GM11168 (cell line): ENCODE measurements around the gene TRIM2.
"Not testable (repeated sequence)": the region's sequence is repeated elsewhere in the genome, so short reads cannot be mapped to it uniquely, and the experiment has no call there.

Experiments used
- in situ Hi-C: fragments of 300-500 bp; cut with MboI; formaldehyde crosslinking; loops from one replicate; pipeline ENCODE4 v1.12.0; 2022; ENCODE audit warnings: low sequenced_read_pairs; ENCODE audit not compliant: unreplicated experiment

TRIM2 gene

DNA sequence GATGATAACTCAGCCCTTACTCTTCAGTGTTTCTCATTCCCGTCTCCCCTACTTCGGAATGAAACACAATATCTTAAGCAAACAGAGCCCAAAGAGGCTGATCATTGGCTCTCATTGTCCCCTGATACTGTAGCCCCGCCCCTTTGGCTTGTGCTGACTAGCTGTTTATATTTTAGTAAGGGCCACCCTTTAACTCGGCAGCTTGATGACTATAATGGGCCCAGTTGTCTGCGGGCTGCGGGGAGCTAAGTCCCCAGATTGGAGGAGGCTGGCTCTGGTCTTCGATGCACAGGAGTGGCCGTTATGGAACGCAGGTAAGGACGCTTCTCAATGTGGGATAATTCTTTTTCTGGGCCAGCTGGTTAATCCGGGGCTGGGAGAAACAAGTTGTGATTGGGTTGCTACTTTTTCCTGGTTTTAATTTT is at the start of gene TRIM2:
Gene TRIM2, plus strand, starts transcription at position 197 of the 425 bp plus-strand sequence. Its CDS starts 88 bp downstream, at position 285.
- in situ Hi-C loops = no loop called here

DNA sequence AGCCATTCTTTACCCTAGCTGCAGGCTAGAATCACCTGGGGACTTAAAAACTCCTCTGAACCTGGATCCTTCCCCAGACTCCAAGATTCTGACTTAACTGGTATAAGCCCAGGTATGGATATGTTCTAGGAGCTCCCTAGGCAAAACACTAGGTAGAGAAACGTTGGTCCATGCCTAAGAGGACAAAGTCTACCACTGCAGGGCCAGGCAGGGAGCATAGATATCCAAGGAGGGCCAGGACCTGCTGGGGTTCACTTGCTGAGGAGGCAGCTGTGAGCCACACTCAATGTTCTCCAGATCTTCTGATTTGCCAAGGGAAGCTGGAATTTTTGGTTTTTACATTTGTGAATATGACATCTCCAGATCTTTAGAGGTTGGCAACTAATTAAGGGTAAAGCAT is 48.6 kb upstream of the TRIM2 start:
- in situ Hi-C loops = no loop called here

DNA sequence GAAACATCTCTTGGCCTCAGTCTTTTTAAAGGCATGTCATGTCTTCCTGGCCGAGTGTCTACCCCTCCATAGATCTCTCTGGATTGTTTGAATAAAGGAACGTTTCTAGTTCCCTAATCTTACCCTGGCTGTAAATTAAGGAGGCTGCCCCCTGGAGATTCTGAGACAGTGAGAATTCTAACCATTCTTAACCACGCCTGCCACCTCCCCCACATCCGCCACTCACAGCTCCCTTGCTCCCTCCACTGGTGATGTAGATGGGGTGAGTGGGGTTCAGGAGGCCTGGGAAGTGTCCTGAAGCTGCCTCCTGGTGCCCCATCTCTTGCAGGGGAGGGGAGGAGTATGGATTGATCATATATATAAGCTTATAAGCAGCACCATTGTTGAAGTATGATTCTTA is 48.0 kb upstream of the TRIM2 start:
- in situ Hi-C loops = no loop called here

DNA sequence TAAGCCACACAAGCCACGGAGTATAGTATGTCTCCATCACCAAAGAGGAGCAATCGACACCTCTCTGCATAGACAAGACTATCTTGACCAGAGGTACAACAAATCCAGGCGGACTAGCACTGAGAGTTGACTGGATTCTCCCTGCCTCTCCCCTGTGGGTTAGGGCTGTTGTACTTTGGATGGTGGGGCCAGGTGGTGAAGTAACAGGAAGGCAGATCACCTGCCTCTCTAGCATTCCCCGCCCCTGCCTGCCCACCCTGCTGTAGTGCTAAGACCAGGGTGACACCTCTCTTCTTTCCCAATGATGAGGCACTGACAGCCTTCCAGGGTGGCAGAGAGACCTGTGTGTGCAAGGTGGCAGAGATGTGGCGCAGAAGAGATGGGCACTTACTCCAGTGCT is 47.5 kb upstream of the TRIM2 start:
- in situ Hi-C loops = no loop called here

DNA sequence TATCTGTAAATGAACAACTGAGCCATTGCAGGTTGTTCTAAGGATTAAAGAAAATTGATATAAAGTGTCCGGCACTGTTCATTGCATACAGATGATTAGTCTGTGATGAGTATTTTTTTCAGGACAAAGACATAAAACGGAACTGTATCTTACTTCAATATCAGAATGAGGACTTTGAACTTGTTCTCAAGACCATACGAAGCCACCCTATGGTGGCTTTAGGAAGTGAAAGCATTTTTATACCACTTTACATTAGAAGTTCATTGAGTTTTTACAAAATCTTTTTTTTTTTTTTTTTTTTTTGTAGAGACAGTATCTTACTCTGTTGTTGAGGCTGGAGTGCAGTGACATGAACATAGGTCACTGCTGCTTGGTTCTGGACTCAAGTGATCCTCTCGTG is 45.2 kb upstream of the TRIM2 start:
- in situ Hi-C loops = no loop called here

DNA sequence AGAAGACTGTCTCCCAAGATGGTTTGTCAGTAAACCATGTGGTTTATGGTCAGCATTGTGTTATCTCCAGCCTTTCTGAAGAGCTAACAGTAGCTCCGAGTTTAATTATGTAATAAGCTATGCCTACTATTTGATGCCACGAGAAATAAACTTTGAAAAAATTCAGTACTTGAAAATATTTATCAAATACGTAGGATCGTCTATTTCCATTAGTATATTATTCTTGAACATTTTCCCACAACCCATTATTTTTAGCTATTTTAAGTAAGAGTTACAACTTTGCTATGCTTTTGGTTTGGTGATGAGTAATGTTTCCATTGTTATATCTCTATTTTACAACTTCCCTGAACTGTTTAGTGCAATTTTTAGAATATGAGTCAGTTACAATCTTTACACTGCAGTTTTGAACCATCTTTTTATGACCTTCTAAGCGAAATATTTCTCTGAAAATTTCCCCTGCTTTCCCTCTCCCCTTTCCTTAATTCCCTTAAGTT is 44.5 kb upstream of the TRIM2 start:
- in situ Hi-C loops = no loop called here

DNA sequence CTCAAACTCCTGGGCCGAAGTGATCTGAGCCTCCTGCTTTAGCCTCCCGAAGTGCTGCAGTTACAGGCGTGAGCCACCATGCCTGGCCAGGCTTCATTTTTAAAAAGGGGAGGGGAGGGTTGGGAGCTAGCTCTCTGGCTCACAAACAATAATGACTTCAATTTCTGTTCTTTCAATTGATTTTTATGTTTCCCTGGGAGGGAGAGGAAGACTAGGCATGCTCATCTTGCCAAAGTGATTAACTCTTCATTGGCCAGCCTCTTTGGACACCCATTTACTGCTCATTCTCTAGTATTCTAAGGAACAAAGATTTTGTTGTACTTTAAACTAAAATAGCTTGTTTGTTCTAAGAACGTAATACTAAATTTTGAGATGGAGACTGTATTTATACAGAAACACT is 43.4 kb upstream of the TRIM2 start:
- in situ Hi-C loops = no loop called here

DNA sequence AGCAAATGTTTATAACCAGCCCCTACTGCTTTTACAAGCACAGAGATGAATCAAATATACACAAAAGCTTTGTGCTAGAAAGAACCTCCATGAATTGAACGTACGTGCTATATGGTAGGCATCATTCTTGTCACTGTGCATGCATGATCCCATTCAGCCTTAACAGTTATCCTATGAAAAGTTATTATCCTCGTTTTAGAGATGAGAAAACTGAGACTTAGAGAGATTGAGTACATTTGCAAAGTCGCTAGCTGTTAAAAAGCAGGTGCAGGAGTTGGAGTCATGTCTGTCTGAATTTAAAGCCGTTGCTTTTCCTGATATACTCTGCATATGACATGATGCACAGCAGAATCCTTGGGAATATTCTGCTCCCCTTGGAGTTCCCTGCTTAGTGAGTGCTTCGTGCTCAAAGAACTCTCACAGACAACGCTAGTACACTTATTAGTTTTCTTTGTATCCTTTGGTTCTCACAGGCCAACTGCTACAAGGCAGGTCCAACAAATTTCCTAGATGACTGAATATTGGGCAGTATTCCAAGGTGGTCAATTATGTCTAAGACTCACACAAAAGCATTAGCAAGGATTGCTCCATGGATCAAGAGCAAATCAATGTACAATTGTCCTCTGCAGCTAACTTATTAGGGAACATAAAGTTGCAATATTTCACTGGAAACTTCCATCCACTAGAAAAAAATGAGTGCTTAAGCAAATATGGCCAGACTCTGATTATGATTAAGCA is 42.8 kb upstream of the TRIM2 start:
- in situ Hi-C loops = no loop called here

DNA sequence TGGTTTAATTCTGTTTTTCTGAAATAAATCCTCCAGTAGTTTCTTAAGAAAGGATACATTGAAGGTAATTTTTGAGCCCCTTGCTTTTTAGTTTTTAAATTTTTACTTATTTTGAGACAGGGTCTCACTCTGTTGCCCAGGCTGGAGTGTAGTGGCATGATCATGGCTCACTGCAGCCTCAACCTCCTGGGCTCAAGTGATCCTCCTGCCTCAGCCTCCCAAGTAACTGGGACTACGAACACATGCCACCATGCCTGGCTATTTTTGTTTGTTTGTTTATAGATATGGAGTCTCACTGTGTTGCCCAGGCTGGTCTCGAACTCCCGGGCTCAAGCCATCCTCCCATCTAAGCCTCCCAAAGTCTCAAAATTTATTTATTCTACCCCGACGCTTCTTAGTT is 39.0 kb upstream of the TRIM2 start:
- in situ Hi-C loops = not testable (repeated sequence)

DNA sequence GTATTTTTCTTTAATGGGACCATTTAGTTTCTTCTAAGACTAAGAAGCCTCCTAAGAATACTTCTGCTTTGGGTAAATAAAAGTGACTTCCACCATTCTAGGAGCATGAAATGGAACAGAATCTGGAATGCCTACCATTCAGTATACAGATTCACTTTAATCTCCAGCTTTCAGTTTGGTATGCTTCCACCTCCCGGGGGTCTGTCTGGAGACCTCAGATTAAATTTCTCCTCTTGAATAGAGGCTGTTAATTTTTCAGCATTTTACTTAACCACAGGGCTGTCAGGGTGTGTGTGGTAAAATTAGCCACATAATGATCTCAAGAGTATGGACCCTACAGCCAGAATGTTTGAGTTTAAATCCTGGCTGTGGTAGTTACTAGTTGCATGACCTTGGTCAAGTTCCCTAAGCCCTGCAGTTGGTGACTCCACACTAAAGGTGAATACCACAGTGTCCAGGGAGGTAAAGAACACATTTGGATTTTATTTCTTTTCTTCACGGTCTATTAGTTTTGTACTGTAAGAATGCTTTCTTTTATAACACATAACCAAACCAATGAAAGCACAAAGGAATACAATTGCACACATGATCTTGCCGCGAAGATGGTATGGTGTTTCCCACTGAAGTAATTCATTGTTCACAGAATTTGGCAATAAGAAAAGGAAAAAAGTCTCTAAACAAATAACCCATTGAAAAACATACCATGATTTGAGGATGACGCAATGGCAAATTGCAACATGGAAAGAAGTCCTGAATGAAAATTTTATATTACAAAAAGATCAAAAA is 37.3 kb upstream of the TRIM2 start:
- in situ Hi-C loops = no loop called here

DNA sequence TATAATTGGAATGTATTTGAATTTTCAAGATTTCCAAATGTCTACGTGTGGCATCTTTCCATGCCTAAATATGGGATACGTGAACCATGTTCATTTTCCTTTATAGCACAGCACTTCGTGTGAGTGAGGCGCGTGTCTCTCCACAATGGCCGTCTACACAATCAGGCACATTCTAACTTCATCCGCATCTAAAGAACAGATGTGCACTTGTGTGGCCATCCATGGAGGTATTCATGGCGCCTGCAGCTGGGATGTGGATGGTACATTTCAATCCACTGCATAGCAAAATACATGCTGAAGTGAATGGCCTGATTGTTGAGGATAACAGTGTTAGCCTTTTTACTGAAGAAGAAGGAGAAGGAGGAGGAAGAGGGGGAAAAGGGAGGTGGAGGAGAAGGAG is 34.5 kb upstream of the TRIM2 start:
- in situ Hi-C loops = no loop called here

DNA sequence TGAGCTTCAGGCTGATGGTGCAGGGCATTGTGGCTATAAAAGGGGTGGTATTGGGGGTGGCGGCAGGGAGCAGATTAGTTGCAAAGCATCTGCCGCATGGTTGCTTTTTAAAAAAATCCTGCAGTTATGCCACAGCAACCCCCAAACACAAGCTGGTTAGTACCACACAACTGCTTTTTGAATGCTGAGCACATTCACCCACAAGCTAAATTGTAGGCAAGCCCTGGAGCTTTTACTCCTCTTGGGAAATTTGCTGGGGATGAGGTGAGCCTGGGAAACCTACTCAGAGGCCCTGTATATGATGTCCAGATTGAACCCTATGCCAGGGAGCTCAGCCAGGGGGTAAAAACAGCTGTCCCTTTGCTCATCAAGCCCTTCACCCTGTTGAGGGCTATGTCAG is 33.8 kb upstream of the TRIM2 start:
- in situ Hi-C loops = no loop called here

DNA sequence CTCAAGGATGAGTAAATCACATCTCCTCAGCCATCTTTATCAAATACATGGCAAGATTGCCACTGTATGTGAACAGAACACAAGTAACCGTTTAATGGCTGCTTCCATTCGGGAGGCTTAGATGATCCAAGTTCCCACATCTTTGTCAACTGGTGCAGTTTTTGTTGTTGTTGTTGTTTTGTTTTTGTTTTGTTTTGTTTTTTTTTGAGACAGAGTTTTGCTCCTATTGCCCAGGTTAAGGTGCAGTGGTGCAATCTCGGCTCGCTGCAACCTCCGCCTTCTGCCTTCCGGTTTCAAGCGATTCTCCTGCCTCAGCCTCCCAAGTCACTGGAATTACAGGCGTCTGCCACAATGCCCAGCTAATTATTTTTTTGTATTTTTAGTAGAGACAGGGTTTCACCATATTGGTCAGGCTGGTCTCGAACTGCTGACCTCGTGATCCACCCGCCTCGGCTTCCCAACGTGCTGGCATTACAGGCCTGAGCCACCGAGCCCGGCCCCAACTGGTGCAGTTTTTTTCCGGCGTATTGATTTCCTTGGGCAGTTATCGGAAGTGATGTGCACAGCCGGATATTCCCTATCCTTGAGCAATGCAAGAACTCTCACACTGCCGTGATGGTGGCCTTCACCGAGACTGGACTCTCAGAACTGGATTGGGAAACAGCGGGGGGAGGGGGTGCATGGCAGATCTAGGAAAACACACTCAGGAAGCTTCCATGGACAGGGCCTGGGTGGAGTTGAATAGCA is 29.2 kb upstream of the TRIM2 start:
- in situ Hi-C loops = no loop called here

DNA sequence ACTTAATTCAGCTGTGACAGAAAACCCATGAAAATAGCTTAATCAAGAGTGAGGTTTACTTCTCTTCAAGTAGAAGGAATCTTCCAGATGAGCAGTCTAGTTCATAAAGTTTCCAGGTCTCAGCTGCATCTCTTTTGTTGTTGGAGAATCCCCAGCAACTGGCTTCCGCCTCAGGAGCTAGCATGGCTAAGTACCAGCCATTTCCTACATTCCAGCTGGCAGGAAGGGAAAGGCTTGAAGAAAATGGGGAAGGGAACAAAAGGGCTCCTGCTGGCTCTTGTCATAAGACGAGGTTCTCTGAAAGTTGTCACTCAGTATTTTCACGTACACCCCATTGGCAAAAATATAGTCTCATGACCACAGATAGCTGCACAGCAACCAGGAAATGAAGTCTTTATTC is 27.3 kb upstream of the TRIM2 start:
- in situ Hi-C loops = no loop called here

DNA sequence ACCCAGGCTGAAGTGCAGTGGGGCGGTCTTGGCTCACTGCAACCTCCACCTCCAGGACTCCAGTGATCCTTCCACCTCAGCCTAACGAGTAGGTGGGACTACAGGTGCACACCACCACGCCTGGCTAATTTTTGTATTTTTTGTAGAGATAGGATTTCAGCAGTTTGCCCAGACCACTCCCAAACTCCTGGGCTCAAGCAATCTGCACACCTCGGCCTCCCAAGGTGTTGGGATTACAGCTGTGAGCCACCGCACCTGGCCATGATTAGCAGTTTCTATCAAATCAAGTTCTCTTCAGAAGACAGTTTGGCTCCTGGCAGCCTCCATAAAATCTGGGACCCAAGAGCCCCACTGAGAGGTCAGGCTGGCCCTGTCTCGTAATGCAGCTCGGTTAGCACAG is 26.4 kb upstream of the TRIM2 start:
- in situ Hi-C loops = no loop called here

DNA sequence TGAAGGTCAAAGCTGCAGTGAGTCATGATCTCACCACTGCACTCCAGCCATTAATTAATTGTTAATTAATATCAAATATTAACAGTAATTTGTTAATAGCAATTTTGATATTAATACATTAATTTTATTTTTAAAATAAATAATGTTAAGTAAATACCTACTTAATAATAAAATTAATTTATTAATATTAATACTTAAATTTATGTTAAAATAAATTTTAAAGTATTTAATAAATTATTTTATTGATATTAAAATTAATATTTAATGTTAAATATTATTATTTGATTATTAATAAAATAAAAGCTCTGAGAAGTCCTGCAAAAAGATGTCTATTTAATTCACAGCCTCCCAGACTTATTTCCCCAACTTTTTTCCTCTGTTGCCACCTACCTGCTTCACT is 25.1 kb upstream of the TRIM2 start:
- in situ Hi-C loops = no loop called here

DNA sequence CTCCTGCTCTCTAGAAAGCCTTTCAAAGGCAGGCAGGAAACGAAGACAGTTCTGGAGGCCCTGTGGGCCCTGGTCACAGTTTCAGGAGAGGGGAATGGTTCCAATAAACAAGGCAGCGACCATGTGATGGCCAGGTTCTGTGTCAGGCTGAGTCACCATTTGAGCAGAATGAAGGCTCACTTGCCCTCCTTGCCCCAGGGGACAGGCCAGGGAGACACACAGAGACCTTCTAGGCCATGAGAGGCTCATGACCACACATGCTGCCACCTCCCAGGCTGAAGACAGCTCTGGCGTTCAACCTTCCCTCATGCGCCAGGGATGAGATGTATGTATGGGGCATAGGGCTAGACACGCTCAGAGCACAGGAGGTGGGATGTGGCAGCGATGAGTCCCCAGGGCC is 22.9 kb upstream of the TRIM2 start:
- in situ Hi-C loops = no loop called here

DNA sequence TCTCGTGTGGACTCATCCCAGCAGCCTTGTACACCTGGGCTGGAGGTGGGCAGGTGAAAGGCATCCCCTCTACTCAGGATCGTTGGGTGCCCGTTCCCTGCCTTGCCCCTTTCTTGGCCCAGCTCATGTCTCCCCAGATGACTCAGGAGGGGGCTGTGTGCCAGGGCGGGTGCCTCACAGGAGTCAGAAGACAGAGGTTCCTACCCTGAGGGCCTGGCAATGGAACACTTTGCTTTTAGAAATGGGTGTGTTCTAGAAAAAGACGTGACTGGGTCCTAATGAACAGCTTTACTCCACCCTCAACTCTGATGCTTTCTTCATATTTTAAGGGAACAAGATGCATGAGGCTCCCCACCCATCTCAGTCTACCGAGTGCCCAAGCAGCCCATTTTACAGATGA is 22.5 kb upstream of the TRIM2 start:
- in situ Hi-C loops = no loop called here

DNA sequence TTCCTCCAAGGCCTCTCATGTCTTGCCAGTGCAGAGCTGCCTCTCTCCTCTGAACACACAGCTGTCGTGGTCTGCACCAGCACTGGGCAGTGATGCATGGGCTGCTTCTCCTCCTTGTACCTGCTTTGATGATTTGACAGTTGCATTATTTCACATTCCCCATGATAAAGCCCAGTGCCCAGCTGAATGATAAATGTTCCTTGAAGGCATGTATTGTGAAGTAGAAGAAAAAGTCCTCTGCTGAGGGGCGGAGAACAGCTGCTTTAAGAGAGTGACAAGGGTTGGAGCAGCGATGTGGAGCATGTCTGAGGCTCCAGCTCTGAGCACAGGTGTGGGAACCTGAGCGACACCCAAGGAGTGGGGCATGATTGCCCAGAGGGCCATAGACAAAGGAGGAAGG is 21.1 kb upstream of the TRIM2 start:
- in situ Hi-C loops = no loop called here

DNA sequence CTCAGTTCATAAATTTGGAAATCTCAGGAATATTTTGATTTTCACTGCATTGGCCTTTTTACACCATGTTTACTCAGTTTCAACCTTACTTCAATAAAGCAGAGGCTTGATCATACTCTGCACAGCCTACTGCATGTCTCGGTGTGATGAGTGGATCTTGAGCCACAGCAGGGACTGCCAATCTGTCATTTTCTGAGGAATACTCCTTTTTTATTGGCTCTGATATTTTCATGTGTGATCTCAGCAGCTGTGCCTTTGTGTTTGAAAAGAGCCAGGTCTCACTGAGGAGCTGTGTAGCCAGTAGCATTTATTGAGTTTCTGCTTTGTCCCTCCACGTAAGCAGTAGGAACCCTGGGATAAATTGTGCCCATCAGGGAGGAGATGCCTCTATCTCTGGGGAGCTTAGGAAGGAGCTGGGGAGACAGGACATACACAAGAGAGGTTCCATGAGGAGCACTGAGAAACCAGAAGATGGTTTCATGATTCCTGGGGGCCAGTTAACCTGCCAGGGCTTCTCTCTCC is 18.9 kb upstream of the TRIM2 start:
- in situ Hi-C loops = no loop called here
